ENCODE data around the gene PRM1.
"Not testable (repeated sequence)": the region's sequence is repeated elsewhere in the genome, so short reads cannot be mapped to it uniquely, and the experiment has no call there.

The PRM1 gene

DNA sequence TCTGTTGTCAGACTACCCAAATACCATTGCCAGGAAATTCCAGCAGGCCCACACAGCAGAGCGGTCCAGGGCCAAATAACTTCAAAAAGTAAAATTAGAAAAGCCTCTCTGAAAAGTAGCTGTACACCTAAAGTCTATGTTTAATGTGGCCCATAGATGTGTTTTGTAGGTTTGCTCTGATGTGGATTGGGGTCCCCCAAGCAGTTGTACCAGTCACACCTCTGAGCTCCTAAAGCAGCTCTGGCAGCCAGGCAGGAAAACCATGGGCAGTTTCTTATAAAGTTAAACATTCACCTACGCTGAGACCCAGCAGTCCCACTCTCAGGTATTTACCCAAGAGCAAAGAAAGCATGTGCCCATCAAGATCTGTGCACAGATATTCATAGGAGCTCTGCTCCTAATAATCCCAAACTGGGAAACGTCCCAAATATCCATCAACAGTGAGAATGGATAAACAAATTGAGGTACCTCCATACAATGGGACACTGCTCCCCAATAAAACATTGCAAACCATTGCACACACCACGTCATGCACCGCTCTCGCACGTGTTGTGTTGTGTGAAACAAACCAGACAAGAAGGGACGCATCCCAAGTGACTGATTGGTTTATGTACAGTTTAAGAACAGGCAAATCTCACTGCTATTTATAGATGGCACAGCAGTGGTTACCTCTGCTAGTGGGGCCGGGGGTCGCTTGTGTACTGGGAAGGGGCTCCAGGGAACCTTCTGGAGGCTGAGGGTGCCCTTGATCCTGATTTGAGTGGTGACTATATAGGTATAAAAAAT, 15.8 kb upstream of the PRM1 start:
- DNase-seq, result no peak

DNA sequence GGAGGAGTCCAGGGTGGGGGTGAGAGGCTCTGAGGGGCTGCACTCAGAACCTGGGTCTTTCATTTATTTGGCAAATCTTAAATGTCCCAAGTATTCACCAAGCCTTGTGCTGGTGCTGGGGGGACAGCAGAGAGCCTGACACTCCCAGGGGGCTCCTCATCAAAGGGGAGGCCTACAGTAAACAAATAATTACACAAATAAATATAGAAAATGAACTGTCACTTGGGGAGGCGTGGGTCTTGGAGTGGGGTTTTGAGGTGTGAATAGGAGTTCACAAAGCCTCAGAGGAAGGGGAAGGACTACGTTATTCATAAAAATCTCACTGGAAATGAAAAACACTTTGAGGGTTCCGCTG, 15.2 kb upstream of the PRM1 start:
- no peak for DNase-seq

- no peak for DNase-seq
Measured at GRCh38 chr16:11295672-11296071, 14.5 kb upstream of the PRM1 start.

GRCh38 chr16:11292076-11292748, 11.1 kb upstream of the PRM1 start:
- DNase-seq, result no peak

DNA sequence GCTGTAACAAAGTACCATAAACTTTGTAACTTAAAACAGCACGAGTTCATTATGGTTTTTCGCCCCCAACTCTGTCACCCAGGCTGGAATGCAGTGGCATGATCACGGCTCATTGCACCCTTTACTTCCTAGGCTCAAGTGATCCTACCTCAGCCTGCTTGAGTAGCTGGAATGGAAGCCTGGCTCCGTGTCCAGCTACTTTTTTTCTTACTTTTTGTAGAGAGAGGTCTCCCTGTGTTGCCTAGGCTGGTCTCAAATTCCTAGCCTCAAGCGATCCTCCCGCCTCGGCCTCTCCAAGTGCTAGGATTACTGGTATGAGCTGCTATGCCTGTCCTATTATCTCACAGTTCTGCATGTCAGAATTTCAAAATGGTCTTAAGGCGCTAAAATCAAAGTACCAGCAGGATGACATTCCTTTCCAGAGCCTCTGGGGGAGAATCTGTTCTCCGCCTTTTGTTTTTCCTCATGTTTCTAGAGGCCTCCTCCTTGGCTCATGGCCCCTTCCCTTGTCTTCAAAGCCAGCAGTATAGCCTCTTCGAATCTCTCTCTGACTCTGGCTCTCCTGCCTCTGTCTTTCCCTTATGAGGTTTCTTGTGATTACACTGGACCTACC, 10.1 kb upstream of the PRM1 start:
- DNase-seq, result no peak

- no peak for DNase-seq
Measured at GRCh38 chr16:11290102-11290893, 9.2 kb upstream of the PRM1 start.

DNA sequence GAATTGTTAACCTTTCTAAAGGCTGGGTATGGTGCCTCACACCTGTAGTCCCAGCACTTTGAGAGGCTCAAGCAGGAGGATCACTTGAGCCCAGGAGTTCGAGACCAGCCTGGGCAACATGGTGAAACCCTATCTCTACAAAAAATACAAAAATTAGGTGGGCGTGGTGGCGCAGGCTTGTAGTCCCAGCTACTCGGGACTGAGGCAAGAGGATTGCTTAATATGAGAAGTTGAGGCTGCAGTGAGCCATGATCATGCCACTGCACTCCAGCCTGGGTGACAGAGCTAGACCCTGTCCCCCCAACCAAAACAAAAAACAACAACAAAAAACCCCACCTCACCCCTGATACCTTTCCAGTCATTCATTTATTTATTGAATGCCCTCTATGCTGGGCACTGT, 8.6 kb upstream of the PRM1 start:
- not testable (repeated sequence) for DNase-seq

GRCh38 chr16:11289202-11289601, 8.1 kb upstream of the PRM1 start:
- DNase-seq, result no peak

DNA sequence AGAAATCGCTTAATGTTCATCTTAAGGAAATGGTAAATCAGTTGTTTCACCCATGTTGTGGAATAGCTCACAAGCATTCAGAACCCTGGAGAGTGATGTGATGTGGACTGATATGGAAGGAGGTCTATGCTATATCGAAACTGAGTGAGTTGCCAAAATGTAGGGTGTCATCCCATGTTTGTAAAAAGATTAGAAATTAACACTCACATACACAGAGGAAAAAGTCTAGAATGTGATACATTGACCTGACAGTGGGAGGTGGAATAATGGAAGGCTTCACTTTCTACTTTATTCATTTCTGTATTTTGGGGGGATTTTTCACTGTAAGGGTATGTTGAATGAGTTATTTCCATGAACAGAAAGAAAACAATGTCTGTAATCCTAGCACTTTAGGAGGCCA, 4.7 kb upstream of the PRM1 start:
- DNase-seq, result no peak

DNA sequence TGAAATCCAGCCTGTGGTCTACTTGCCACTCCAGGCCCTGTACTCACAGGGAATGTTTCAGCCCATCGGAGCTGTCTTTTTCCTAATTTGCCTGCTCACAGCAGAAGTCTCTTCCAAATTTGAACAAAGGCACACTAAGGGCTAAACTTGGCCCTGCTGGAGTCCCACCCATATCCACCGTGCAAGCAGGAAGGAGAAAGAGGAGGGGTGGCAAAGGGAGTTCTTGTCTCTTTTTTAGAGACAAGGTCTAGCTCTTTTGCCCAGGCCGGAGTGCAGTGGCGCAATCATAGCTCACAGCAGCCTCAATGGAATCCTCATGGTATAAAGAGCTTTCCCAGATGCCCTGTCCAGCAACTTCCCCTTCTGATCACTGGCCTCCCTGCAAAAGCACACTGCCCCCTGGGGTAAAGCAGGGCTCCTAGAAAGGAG, 2.7 kb upstream of the PRM1 start:
- DNase-seq, result no peak

DNA sequence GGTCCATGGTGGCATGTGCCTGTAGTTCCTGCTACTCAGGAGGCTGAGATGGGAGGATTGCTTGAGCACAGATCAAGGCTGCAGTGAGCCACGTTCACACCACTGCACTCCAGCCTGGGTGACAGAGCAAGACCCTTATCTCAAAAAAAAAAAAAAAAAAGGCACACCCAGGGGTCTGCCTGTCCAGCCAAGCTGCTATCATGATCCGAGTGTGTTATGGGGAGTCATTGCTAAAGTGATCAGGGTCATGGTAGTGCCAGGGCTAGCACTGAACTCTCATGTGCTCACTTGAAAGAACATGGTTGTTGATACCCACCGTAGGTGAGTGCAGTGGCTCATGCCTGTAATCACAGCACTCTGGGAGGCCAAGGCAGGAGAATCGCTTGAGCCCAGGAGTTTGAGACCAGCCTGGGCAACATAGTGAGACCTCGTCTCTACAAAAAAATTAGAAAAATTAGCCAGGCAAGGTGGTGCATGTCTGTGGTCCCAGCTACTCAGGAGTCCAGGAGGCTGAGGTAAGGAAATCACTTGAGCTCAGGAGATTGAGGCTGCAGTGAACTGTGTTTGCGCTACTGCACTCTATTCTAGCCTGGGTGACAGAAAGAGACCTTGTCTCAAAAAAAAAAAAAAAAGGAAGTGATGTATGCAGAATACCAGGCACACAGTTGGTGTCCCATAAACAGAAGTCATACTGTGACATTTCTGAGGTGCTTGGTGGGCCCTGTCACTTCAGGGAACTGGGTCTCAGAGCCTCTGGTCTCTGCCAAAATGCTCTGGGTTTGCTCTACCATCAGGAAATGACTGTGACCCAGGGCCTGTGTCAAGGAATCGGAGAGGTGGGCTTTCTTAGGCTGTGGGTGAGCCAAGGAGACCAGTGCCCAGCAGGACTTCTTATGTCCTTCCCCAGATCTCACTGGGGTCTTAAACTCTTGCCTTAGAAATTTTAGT, 2.2 kb downstream of the PRM1 start:
- DNase-seq, result no peak

DNA sequence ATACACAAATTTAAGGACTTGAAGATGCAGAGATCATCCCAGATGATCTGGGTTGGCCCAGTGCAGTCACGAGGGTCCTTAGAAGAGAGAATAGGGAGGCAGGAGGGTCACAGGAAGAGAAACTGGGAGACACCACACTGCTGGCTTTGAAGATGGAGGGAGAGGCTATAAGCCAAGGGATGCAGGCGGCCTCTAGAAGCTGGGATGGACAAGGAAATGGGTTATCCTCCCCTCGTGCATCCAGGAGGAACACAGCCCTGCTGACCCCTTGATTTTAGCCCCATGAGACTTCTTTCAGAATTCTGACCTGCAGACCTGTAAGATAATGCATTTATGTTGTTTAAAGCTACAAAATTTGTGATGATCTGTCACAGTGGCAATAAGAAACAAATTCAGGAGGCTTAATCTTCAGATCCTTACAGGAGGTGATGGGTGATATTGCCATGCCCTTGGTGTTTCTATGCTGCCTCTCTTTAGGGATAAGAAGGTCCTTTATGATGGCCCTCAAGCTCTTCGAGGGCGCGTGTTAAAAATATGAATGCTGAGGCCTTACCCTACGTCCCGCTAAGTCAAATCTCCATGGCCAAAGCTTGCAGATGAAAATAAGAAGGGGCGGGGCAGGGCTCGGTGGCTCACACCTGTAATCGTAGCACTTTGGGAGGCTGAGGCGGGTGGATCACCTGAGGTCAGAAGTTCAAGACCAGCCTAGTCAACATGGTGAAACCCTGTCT, 3.4 kb downstream of the PRM1 start:
- DNase-seq, result no peak

GRCh38 chr16:11276896-11277593, 4.1 kb downstream of the PRM1 start:
- DNase-seq, result no peak

DNA sequence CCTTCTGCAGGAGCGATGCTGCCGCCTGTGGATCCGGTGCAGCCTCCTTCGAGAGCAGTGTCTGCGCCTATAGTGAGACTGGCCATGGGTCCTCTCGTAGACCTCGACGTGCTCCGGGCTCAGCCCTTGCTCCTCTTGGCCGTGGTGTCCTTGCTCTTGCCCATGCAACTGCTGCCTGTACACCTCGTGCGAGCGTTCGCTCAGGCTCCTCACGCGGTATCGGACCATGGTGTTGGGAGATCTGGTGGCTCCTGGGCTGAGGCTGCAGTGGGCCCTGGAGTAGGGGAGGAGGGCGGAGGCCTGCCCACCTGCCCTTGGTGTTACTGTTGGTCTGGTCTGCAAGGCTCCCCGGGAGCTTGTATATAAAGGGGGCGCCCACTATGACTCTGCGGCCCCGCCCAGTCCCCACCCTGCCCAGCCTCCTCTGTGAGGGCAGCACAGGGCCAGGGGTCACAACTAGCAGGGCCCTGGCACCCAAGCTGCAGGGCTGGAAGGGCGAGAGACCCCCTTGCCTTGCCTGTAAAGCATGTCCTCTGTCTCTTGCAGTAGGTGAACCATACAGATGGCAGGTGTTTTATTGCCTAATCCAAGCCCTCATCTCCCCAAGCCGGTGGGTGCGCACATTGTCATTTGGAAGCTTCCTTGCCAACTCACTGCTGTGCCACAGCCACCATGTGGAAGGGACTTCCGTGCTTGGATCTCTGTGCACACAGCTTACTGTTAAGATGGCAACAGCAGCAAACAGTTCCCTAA, 4.8 kb downstream of the PRM1 start, which contains the start of gene PRM2:
Gene PRM2 (minus strand): TSS at position 338 of the 753 bp plus-strand sequence. CDS start 110 bp downstream, at position 228.
- DNase-seq, result no peak

DNA sequence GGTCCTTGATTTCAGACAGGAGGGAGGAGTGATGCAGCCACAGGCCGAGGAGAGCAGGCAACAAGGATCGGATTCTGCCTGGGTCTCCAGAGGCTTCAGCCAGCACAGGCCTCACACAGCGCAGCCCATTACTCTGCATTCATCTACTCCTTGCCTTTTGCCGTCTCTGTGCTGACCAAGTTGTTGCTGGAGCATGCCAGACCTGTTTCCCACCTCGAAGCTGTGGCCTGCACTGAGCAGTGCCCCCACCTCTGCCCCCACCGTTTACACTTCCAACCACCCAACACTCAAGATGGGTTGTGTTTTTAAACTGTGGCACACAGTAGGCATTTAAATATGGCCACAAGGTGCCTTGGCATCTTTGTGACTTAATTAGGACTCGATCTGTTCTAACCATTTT, 6.2 kb downstream of the PRM1 start:
- DNase-seq, result no peak

- no peak for DNase-seq
Measured at GRCh38 chr16:11273721-11274324, 7.3 kb downstream of the PRM1 start.

GRCh38 chr16:11272921-11273720, 8.0 kb downstream of the PRM1 start, which contains the start of gene PRM3:
Gene PRM3 (minus strand): TSS chr16:11273629. CDS start chr16:11273595, 34 bp downstream.
- DNase-seq, result no peak

DNA sequence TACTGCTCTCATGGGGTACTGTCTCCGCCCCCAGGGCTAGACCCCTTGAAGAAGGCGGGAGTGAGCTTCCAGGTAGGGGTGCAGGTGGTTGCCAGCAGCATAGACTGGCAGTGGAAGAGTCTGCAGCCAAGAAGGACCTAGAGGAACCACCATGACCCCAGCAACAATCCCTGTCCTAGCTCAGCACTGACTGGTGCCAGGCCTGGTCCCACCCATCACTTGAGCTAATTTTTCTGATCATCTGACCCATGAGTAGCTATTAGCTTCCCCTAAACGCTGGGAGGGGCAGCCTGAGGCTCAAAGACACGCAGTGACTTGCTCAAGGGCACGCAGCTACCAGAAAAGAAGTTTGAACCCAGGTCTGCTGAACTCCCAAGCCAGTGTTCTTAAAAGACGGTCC, 8.6 kb downstream of the PRM1 start:
- DNase-seq, result no peak
